HL-60 (cell line): ENCODE data around the gene LGR4.

Experiments used
- DNase-seq, 2 experiments: peaks; one replicate each; pipeline ENCODE4 v3.0.0-alpha.2; 2010 to 2020; ENCODE audit warnings: low read depth in 1 of 2, low spot score in 1 of 2
- H3K27ac ChIP-seq: fragments of 250-450 bp; sonication (Bioruptor Pico); replicated peaks from 2 replicates; pipeline ENCODE4 v1.5.1; 2020; ENCODE audit warnings: mild to moderate bottlenecking, moderate library complexity
- H3K27me3 ChIP-seq: fragments of 250-450 bp; sonication (Bioruptor Pico); 2 replicates; pipeline ENCODE4 v1.5.1; 2021; ENCODE audit warnings: mild to moderate bottlenecking, moderate library complexity; ENCODE audit not compliant: insufficient read depth, poor library complexity, severe bottlenecking
- H3K4me3 ChIP-seq: replicated peaks from 2 replicates; pipeline ENCODE4 v1.5.1; 2011; ENCODE audit warnings: mild to moderate bottlenecking, control low read depth, low read length; ENCODE audit not compliant: insufficient read depth
- CTCF ChIP-seq: IDR thresholded peaks from one replicate; pipeline ENCODE4 v1.5.1; 2011; ENCODE audit warnings: low read length, control low read depth, inconsistent platforms; ENCODE audit not compliant: insufficient read depth
- GABPA ChIP-seq: IDR thresholded peaks from 2 replicates; pipeline ENCODE4 v1.6.1; 2012; ENCODE audit warnings: low read depth
- POLR2AphosphoS5 ChIP-seq: IDR thresholded peaks from 2 replicates; pipeline ENCODE4 v1.6.1; 2012; ENCODE audit warnings: low read depth
- REST ChIP-seq: IDR thresholded peaks from 2 replicates; pipeline ENCODE4 v1.6.1; 2012; ENCODE audit warnings: low read depth; ENCODE audit not compliant: insufficient replicate concordance
- SPI1 ChIP-seq: IDR thresholded peaks from 2 replicates; pipeline ENCODE4 v1.6.1; 2012; ENCODE audit warnings: low read depth, mild to moderate bottlenecking, borderline replicate concordance

The LGR4 gene

GRCh38 chr11:27438595-27438981 lies 34.0 kb downstream of the LGR4 start:
- no peak for DNase-seq
- no peaks in the 10 kb centered on the region for H3K27me3 ChIP-seq
- no peak overlapping the region for H3K27ac ChIP-seq
- H3K4me3 ChIP-seq, result no peak overlapping the region
- TF ChIP-seq CTCF, result no peak
- TF ChIP-seq POLR2AphosphoS5, result no peak
- TF ChIP-seq SPI1, result no peak
- TF ChIP-seq REST, result no peak
- TF ChIP-seq GABPA, result no peak

DNA sequence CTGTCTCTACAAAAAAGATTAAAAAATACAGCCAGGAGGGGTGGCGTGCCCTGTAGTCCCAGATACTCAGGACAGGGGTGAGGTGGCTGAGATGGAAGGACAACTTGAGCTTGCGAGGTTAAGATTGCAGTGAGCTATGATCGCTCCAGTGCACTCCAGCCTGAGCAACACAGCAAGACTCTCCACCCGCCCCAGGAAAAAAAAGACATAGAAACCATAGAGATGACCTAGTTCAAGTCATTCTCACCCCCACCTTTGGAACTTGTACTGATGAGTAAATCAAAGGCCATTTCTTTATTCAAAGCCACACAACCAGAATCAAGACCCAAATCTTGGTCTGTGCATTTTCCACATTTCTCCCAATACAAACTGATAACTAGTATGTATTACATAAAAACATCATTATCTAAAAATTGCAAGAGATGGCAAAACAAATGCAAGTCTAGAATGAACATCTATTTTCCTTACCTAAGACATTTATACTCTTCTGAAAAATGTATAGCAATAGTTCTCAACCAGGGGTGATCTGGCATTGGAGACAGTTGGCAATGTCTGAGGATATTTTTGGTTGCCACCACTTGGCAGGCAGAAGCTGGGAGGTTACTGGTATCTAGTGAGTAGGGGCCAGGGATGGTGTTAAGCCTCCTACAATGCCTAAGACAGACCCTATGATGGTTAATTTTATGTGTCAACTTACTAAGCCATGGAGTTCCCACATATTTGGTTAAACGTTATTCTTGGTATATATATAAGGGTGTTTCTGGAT lies 34.6 kb downstream of the LGR4 start:
- H3K27me3 ChIP-seq, result no peaks in the 10 kb centered on the region
- DNase-seq, result no peak
- TF ChIP-seq REST (no peak), SPI1 (no peak), GABPA (no peak), POLR2AphosphoS5 (no peak), CTCF (no peak)
- no peak overlapping the region for H3K4me3 ChIP-seq
- no peak overlapping the region for H3K27ac ChIP-seq

GRCh38 chr11:27436916-27437315 lies 35.7 kb downstream of the LGR4 start:
- TF ChIP-seq SPI1 (no peak), POLR2AphosphoS5 (no peak), CTCF (no peak), REST (no peak)
- DNase-seq, result no peak
- Histone ChIP-seq H3K4me3 (no peak overlapping the region), H3K27me3 (no peaks in the 10 kb centered on the region), H3K27ac (no peak overlapping the region)
